ENCODE results near the gene ROBO1.

Gene ROBO1

DNA sequence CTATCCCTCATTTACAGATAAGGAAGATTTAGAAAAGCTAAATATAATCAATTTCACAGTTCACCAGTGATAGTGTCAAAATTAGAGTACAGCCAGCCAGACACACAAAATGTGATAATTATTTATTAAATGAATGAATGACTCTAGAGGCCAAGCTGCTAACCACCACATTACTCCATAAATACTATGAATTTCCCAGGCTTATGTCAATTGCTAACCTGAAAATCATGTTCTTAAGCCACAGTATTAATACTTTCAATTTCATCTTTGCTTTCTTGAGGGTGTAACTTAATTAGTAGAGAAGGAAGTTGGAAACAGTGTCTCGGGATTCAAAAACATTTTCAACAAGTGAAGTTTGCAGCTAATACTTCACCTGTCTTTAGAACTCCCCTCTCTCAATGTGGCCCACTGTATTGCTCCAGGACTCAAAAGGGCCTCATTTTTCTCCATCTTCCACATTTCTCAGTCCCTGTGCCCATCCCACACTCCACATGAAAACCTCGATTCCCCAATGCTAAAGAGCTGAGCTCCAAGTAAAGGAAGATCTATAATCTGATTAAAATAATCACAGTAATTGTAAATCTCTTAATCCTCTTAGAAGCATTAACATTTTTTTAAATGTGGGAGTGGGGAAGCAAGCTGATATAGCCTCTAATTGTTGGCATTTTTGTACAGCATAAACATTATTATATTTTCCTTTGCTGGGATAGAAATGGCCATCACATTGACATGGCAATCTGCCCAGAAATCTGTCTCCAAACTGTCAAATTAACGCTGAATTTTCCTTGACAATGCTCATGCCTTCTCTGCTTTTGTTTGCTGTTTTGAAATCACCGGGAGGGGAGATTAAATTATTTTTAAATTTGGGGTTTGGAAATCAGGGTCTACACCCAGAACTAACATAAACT is 765.1 kb downstream of the ROBO1 start:
- DNase-seq, result no peak

DNA sequence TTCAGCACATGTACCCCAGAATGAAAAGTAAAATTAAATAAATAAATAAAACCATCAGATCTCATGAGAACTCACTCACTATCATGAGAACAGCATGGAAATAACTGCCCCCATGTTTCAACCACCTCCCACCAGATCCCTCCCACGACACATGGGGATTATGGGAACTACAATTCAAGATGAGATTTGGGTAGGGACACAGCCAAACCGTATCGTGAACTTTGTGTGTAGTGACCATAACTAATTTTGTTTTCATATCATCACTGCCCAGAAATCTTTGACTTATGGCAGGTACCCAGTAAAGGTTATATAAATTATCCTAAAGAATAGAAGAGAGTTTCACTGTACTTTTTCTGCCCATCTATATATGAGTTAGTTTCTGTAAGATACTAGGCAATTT is 766.5 kb downstream of the ROBO1 start:
- DNase-seq, result no peak

DNA sequence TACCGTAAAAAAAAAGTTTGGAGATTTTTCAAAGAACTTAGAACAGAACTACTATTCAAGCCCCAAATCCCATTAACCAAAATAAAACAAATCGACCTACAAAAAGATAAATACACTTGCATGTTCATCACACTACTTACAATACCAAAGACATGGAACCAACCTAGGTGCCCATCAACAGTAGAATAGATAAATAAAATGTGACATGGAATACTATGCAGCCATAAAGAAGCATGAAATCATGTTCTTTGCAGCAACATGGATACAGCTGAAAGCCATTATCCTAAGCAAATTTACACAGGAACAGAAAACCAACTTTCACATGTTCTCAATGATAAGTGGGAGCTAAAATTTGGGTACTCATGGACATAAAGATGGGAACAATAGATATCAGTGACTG is 768.7 kb downstream of the ROBO1 start:
- no peak for DNase-seq

GRCh38 chr3:78995087-78995486 is 772.7 kb downstream of the ROBO1 start:
- DNase-seq, result no peak

GRCh38 chr3:78994174-78995027 is 773.4 kb downstream of the ROBO1 start:
- DNase-seq, result no peak

DNA sequence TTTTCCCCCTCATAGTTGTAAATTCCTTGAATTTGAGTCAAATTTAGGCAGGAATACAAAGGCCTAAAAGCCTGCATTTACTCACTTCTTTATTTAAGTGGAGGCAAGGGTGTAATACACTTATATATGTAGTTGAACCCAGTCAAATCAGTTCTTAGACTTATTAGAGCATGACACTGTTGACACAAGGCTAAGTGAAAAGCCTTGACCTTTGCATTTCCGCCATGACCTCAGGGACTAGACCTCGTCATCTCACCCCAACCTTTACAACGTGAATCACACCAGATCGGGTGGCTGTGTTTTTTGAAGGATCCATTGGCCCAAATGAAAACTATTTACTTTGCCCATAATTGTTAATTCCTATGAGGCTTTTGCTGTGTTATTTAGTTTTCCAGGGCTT is 774.4 kb downstream of the ROBO1 start:
- DNase-seq, result no peak

- DNase-seq, result no peak
Measured at GRCh38 chr3:78992830-78993229, 775.0 kb downstream of the ROBO1 start.

DNA sequence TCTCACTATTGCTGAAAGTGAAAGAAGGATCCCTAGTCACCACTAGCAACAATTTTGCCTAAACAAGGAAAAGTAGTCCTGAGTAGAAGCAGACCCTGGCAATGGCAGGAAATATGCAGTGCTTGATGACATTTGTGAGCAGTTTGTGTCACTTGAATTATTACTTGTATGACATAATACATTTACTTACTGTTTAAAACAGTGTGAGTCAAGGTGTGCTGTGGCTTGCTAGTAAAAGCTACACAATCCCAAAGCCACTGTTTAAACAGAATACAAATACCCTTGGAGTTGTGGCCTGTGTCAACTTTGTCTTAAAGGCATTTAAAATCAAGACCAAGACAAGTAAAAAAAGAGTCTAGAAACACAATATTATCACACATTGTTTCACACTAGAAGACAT is 775.4 kb downstream of the ROBO1 start:
- no peak for DNase-seq

DNA sequence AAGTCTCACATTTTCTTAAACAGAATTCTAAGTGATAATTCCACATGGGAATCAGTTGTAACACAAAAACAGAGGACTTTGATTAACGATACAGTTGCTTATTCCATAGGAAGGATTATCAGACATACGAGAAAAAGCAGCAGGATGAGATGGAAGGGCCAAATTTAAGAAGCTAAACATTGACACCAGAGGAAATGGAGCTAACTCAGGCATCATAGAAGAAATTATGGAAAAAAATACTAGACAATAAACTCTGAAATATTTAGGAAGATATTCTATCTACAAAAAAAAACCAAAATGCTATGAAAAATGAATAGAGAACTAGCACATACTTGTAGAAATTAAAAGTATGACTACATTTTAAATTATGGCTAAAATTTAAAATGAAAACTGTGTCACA is 776.1 kb downstream of the ROBO1 start:
- no peak for DNase-seq

DNA sequence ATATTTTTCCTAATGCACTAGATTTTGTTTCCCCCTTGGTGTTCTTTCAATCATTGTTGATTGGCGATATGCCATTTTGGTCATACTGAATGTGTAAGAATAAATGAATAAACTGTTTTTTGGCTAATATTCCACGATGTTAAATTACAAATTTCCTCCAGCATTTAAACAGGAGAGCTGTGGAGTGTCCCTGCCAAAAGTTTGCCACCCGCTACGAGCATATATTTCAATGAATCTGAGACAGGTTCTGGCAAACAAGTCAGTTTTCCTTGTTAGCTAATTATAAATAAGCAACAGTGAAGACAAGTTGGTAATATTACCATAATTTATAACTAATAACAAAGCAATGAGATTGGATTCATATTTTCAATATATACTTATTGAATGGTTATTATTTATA is 777.6 kb downstream of the ROBO1 start:
- no peak for DNase-seq

DNA sequence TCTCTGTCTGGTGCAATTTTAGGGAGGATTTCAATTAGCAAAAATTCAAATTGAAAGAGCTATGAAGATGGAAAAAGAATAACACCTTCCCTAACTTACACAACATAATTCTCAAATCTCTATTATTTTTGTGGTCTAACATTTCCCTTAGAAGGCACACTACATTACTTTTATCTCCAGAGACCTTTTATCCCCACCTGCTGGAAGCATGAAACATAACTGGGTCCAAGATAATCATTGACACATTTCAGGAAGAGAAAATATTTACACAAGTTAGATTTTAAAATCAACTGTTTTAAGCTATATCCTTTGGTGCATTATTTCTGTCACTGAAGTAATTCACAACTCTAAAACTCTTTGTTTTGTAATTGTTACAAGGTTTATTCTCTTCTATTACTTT is 779.5 kb downstream of the ROBO1 start:
- DNase-seq, result no peak

DNA sequence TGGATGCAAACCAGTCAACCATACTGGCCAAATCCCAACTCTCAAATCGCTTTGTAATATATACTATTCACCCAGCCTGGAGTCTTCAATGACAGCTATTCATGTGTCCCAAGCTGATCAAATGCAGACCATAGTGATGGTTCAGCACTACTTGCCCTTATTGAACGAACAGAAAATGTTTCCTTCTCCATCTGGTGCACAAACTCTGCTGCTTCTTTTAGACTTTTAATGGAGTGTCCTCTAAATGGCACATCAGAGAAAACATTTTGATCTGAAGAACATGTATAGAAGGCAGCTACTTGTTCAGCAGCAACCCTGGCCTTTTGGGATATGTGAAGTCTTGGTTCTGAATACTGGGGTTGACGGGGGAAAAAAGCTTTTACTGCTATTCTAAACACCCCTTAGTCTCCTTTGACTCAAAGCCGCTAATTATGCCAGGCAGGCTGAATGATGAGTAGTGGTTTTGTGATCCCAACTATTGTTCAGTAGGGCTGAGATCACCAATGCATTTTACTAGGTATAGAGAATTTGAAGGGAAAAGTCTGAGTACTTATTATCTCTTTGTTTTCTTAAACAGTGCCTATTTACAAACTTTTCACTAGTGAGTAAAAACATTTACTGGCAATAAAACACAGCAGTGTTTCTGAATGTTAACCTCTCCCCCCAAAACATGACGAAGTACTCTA is 781.2 kb downstream of the ROBO1 start:
- no peak for DNase-seq

- DNase-seq, result no peak
Measured at GRCh38 chr3:78985981-78986380, 781.8 kb downstream of the ROBO1 start.

DNA sequence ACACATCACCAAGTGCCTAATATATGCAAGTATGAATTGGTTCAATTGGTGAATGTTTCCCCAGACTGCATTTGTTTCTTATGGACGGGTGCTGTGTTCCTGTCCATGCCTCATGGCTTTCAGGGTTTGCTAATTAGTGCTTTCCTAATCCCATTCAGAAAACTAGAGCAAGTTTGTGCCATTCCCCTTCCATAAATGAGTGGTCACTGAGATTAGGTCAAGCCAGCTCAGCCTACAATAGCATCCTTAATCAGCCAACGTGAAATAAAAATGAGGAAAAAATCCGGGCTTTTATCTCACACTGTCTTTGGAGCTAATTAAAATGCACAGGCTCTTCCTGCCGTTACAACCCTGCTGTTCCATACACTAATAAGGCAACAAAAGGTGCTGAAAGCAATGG is 788.8 kb downstream of the ROBO1 start:
- DNase-seq, result no peak

DNA sequence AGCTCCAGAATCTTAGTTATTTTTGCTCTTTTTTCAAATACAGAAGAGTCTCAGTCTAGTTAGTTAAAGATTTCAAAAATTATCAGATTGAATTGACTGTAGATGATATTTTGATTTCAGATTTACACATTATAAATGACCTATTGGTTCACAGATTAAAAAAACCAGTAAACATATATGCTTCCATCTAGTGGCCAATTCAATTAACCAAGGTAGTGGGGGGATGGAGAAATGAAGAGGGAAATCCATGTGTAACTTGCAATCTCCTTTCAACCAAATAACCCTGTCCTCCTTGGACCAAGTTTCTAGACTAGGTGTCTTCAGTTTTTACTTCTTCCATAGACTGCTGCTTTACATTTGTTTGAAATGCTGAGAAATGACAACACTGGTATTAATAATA is 789.8 kb downstream of the ROBO1 start:
- no peak for DNase-seq

DNA sequence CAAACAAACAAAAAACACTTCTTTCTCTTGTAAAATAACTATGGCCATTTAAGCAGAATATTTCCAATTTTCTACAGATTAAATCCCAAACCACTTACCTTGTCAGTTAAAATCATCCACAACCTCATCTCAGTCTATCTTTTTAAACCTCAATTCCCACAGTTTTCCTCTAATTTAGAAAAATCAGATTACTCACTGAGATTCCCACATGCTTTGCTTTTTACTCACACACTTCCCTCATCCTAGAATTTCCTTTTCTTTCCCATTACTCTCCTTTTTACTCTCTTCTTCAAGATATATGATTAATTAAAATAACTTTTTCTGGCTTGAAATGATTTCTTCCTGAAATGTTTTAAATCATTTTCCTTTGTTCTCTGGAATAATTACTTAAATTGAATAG is 790.7 kb downstream of the ROBO1 start:
- DNase-seq, result no peak

GRCh38 chr3:78976200-78976599 is 791.6 kb downstream of the ROBO1 start:
- DNase-seq, result no peak

- DNase-seq, result no peak
Measured at GRCh38 chr3:78974181-78974790, 793.5 kb downstream of the ROBO1 start.

GRCh38 chr3:78972617-78973301 is 795.0 kb downstream of the ROBO1 start:
- no peak for DNase-seq

- no peak for DNase-seq
Measured at GRCh38 chr3:78970656-78971055, 797.1 kb downstream of the ROBO1 start.

DNA sequence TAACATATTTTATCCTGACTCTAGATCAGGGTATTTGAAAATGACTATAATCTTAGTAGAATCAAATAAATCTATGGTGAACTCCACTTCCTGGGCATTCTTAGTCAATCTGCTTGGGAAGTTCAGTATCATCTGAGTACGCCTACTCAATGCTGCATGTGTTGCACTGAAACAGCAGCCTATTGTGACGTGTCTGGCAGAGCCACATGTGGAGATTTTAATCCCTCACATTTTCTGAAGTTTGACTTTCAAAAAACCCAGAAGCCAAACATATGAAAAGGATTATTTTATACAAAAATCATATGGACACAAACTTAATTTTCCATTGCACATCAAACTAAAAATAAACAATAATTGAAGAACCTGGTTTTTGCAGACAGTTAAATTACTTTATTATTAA is 798.3 kb downstream of the ROBO1 start:
- no peak for DNase-seq

DNA sequence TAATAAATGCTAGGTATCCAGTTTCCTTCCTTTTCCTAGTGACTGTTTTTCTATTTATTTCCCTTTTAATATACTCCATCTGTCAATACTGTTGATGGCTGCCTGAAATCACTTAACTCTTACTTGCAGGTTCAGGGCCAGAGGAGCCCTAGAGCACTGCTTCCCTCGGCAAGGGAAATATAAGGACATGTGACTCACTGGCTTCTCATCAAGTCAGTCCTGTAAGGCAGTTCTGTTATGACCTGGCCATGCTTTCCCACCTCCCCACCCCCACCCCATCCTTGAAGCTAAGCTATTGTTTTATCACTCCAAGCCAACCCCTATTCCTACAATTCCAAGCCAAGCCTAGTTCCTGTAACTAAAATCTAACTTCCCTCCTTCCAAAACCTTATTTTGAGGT is 800.7 kb downstream of the ROBO1 start:
- no peak for DNase-seq
